Neural progenitor cell (in vitro differentiated cells): Measurements from ENCODE around the gene UNC45A.

Experiments
- CTCF ChIP-seq: fragments of 200-600 bp; sonication (generic); IDR thresholded peaks from 2 replicates; pipeline ENCODE4 v1.5.1; 2017; ENCODE audit warnings: antibody characterized with exemption, mild to moderate bottlenecking
- EZH2 ChIP-seq: fragments of 200-600 bp; sonication (generic); IDR thresholded peaks from 2 replicates; pipeline ENCODE4 v1.6.1; 2017; ENCODE audit warnings: antibody characterized with exemption, mild to moderate bottlenecking, moderate library complexity

GRCh38 chr15:90934256-90934948 lies 683 bp upstream of the UNC45A start:
- TF ChIP-seq EZH2 (no peak), CTCF (peak; percentile 89)
